ENCODE measurements around the gene VPS13C. TPM values are rescaled to one million over a fixed set of nuclear protein-coding genes. Genes with fewer than 3 reads are reported as not detected.

The VPS13C gene
- total RNA-seq, 4 donors from 2014 or later, result 27.6 to 79.6 (median 30.5) TPM

- intact Hi-C loops (cut with DNase I; ENCODE audit: low total_unique reads) (loop anchor here (5.0 kb wide), 2 partner anchors 200 to 435 kb away; no protein-coding TSS in a partner anchor), in situ Hi-C loops (cut with MboI; ENCODE audit: low sequenced_read_pairs in 4 of 4) (loop anchor here in 1 of 4 donors (25.0 kb wide), 1 partner anchor 440 kb away; no protein-coding TSS in a partner anchor)
- H3K27ac ChIP-seq, result no peak overlapping the region
- DNase-seq (no peak), ATAC-seq (no peak)
- peaks cover 0 to 62% of the 10 kb centered on the region in 2 donors for H3K36me3 ChIP-seq
- H3K4me3 ChIP-seq, result no peak overlapping the region
- no peaks in the 10 kb centered on the region for H3K9me3 ChIP-seq
- H3K4me1 ChIP-seq, result no peaks in the 10 kb centered on the region
- TF ChIP-seq CTCF (IDR thresholded peaks at IDR 0.05 in 4 of 5, conservative IDR thresholded peaks at IDR 0.05 in 1 of 5), result peak in 4 of 5 experiments; percentile 24 to 57 (median 48)
- no peak for TF ChIP-seq POLR2A (IDR thresholded peaks at IDR 0.05)
- H3K27me3 ChIP-seq, result no peaks in the 10 kb centered on the region
Observed at GRCh38 chr15:61871926-61872522, 188.2 kb downstream of the VPS13C start.

GRCh38 chr15:61869656-61870055, 190.6 kb downstream of the VPS13C start:
- Histone ChIP-seq H3K36me3 (peaks cover 0 to 57% of the 10 kb centered on the region in 2 donors), H3K9me3 (no peaks in the 10 kb centered on the region), H3K27me3 (no peaks in the 10 kb centered on the region), H3K4me1 (no peaks in the 10 kb centered on the region), H3K4me3 (no peak overlapping the region), H3K27ac (no peak overlapping the region)
- ATAC-seq, result no peak
- DNase-seq, result no peak
- in situ Hi-C loops (cut with MboI; ENCODE audit: low sequenced_read_pairs in 4 of 4) (loop anchor here in 1 of 4 donors (25.0 kb wide), 1 partner anchor 443 kb away; no protein-coding TSS in a partner anchor), intact Hi-C loops (cut with DNase I; ENCODE audit: low total_unique reads) (loop anchor here (5.0 kb wide), 2 partner anchors 203 to 438 kb away; no protein-coding TSS in a partner anchor)
- TF ChIP-seq POLR2A (IDR thresholded peaks at IDR 0.05) (no peak), CTCF (IDR thresholded peaks at IDR 0.05 in 4 of 5, conservative IDR thresholded peaks at IDR 0.05 in 1 of 5) (no peak)

GRCh38 chr15:61861962-61862361, 198.3 kb downstream of the VPS13C start:
- Histone ChIP-seq H3K4me3 (no peak overlapping the region), H3K27me3 (no peaks in the 10 kb centered on the region), H3K27ac (no peak overlapping the region), H3K4me1 (no peaks in the 10 kb centered on the region), H3K9me3 (no peaks in the 10 kb centered on the region), H3K36me3 (no peaks in the 10 kb centered on the region)
- in situ Hi-C loops (cut with MboI; ENCODE audit: low sequenced_read_pairs in 4 of 4) (loop anchor here in 1 of 4 donors (25.0 kb wide), 1 partner anchor 450 kb away; no protein-coding TSS in a partner anchor), intact Hi-C loops (cut with DNase I; ENCODE audit: low total_unique reads) (no loop called here)
- ATAC-seq (no peak), DNase-seq (no peak)
- no peak for TF ChIP-seq CTCF (IDR thresholded peaks at IDR 0.05 in 4 of 5, conservative IDR thresholded peaks at IDR 0.05 in 1 of 5)
- TF ChIP-seq POLR2A (IDR thresholded peaks at IDR 0.05), result no peak

- DNase-seq (no peak), ATAC-seq (no peak)
- Histone ChIP-seq H3K27ac (peak overlapping the region in 2 of 4 donors; percentile 39 to 47), H3K9me3 (no peaks in the 10 kb centered on the region), H3K36me3 (peaks cover 0 to 26% of the 10 kb centered on the region in 2 donors), H3K4me1 (no peaks in the 10 kb centered on the region), H3K27me3 (no peaks in the 10 kb centered on the region), H3K4me3 (peak overlapping the region in 2 of 4 donors; percentile 13 to 23)
- intact Hi-C loops (cut with DNase I; ENCODE audit: low total_unique reads), result no loop called here
- in situ Hi-C loops (cut with MboI; ENCODE audit: low sequenced_read_pairs in 4 of 4), result loop anchor here in 1 of 4 donors (25.0 kb wide), 1 partner anchor 455 kb away; no protein-coding TSS in a partner anchor
- no peak for TF ChIP-seq POLR2A (IDR thresholded peaks at IDR 0.05)
- no peak for TF ChIP-seq CTCF (IDR thresholded peaks at IDR 0.05 in 4 of 5, conservative IDR thresholded peaks at IDR 0.05 in 1 of 5)
Observed at GRCh38 chr15:61857169-61857829, 202.9 kb downstream of the VPS13C start.
